Activated T-helper 2 cell treated with anti-CD3 and anti-CD28 coated beads, Interferon-gamma antibody, Interleukin-2, Interleukin-4, amounts not matched to agents 10 μg/mL and 5 μg/mL and 100 μg/mL, durations not matched to agents 14 hours and 24 hours and 36 hours (primary cell): Measurements from ENCODE around the gene KAZN. TPM values are rescaled to one million over a fixed set of nuclear protein-coding genes. Genes with fewer than 3 reads are reported as not detected.

Experiments
- DNase-seq: peaks from one replicate; pipeline ENCODE4 v3.0.0; 2021; ENCODE audit warnings: low spot score
- H3K27ac Mint-ChIP-seq: one replicate; pipeline ENCODE4 v1.8.0; 2021; ENCODE audit warnings: mixed read lengths
- H3K27me3 Mint-ChIP-seq: one replicate; pipeline ENCODE4 v1.8.0; 2021; ENCODE audit warnings: low read depth, mixed read lengths
- H3K36me3 Mint-ChIP-seq: one replicate; pipeline ENCODE4 v1.8.0; 2021; ENCODE audit warnings: low read depth, mixed read lengths
- H3K4me1 Mint-ChIP-seq: one replicate; pipeline ENCODE4 v1.8.0; 2021; ENCODE audit warnings: low read depth, mixed read lengths
- H3K4me3 Mint-ChIP-seq: one replicate; pipeline ENCODE4 v1.8.0; 2021; ENCODE audit warnings: low read depth, mild to moderate bottlenecking, moderate library complexity, mixed read lengths
- H3K9me3 Mint-ChIP-seq: one replicate; pipeline ENCODE4 v1.8.0; 2021; ENCODE audit warnings: mixed read lengths
- intact Hi-C: fragments of 100-400 bp; cut with micrococcal nuclease; formaldehyde crosslinking; loops from one replicate; pipeline ENCODE4 v1.15.1; 2023
- total RNA-seq: library from RNA; stranded (reverse); gene quantifications from 2 replicates; pipeline ENCODE4 v1.2.3, GENCODE V29; 2022

The KAZN gene
- total RNA-seq, 1 donor from 2014 or later = 0.68 TPM

GRCh38 chr1:15075817-15076216, 477.3 kb downstream of the KAZN start:
- H3K27ac Mint-ChIP-seq = no peak overlapping the region
- no peak for DNase-seq
- H3K4me1 Mint-ChIP-seq = no peaks in the 10 kb centered on the region
- no peaks in the 10 kb centered on the region for H3K9me3 Mint-ChIP-seq
- no peaks in the 10 kb centered on the region for H3K36me3 Mint-ChIP-seq
- no peaks in the 10 kb centered on the region for H3K27me3 Mint-ChIP-seq
- intact Hi-C loops = no loop called here
- no peak overlapping the region for H3K4me3 Mint-ChIP-seq

GRCh38 chr1:15076807-15077206, 478.3 kb downstream of the KAZN start:
- no peak overlapping the region for H3K27ac Mint-ChIP-seq
- no peak for DNase-seq
- H3K9me3 Mint-ChIP-seq = no peaks in the 10 kb centered on the region
- no peaks in the 10 kb centered on the region for H3K27me3 Mint-ChIP-seq
- no peak overlapping the region for H3K4me3 Mint-ChIP-seq
- intact Hi-C loops = no loop called here
- H3K36me3 Mint-ChIP-seq = no peaks in the 10 kb centered on the region
- no peaks in the 10 kb centered on the region for H3K4me1 Mint-ChIP-seq

- Mint-ChIP-seq H3K4me3 (no peak overlapping the region), H3K27me3 (no peaks in the 10 kb centered on the region), H3K4me1 (no peaks in the 10 kb centered on the region), H3K9me3 (no peaks in the 10 kb centered on the region), H3K36me3 (no peaks in the 10 kb centered on the region), H3K27ac (no peak overlapping the region)
- no peak for DNase-seq
- intact Hi-C loops = no loop called here
Measured at GRCh38 chr1:15077384-15077783, 478.9 kb downstream of the KAZN start.

- H3K36me3 Mint-ChIP-seq = no peaks in the 10 kb centered on the region
- H3K4me1 Mint-ChIP-seq = no peaks in the 10 kb centered on the region
- H3K27ac Mint-ChIP-seq = no peak overlapping the region
- H3K27me3 Mint-ChIP-seq = peaks cover 1% of the 10 kb centered on the region
- no peak for DNase-seq
- intact Hi-C loops = no loop called here
- H3K4me3 Mint-ChIP-seq = no peak overlapping the region
- H3K9me3 Mint-ChIP-seq = no peaks in the 10 kb centered on the region
Measured at GRCh38 chr1:15080328-15081007, 482.0 kb downstream of the KAZN start.

GRCh38 chr1:15081102-15081501, 482.6 kb downstream of the KAZN start:
- H3K27ac Mint-ChIP-seq = no peak overlapping the region
- H3K9me3 Mint-ChIP-seq = no peaks in the 10 kb centered on the region
- intact Hi-C loops = no loop called here
- H3K4me3 Mint-ChIP-seq = no peak overlapping the region
- H3K36me3 Mint-ChIP-seq = no peaks in the 10 kb centered on the region
- DNase-seq = no peak
- peaks cover 1% of the 10 kb centered on the region for H3K27me3 Mint-ChIP-seq
- no peaks in the 10 kb centered on the region for H3K4me1 Mint-ChIP-seq

- H3K36me3 Mint-ChIP-seq = no peaks in the 10 kb centered on the region
- H3K27me3 Mint-ChIP-seq = peaks cover 1% of the 10 kb centered on the region
- intact Hi-C loops = no loop called here
- no peaks in the 10 kb centered on the region for H3K9me3 Mint-ChIP-seq
- H3K4me3 Mint-ChIP-seq = no peak overlapping the region
- no peaks in the 10 kb centered on the region for H3K4me1 Mint-ChIP-seq
- DNase-seq = no peak
- H3K27ac Mint-ChIP-seq = no peak overlapping the region
Measured at GRCh38 chr1:15083578-15083977, 485.1 kb downstream of the KAZN start.

GRCh38 chr1:15088281-15088971, 489.9 kb downstream of the KAZN start:
- Mint-ChIP-seq H3K27ac (no peak overlapping the region), H3K4me3 (no peak overlapping the region), H3K27me3 (peaks cover 4% of the 10 kb centered on the region), H3K4me1 (no peaks in the 10 kb centered on the region), H3K9me3 (no peaks in the 10 kb centered on the region), H3K36me3 (no peaks in the 10 kb centered on the region)
- no peak for DNase-seq
- intact Hi-C loops = no loop called here

- intact Hi-C loops = no loop called here
- Mint-ChIP-seq H3K4me1 (no peaks in the 10 kb centered on the region), H3K4me3 (no peak overlapping the region), H3K9me3 (no peaks in the 10 kb centered on the region), H3K36me3 (no peaks in the 10 kb centered on the region), H3K27me3 (peaks cover 3% of the 10 kb centered on the region), H3K27ac (no peak overlapping the region)
- no peak for DNase-seq
Measured at GRCh38 chr1:15089258-15089992, 490.9 kb downstream of the KAZN start.

- no peaks in the 10 kb centered on the region for H3K36me3 Mint-ChIP-seq
- intact Hi-C loops = no loop called here
- no peak for DNase-seq
- H3K9me3 Mint-ChIP-seq = no peaks in the 10 kb centered on the region
- no peak overlapping the region for H3K4me3 Mint-ChIP-seq
- H3K27ac Mint-ChIP-seq = no peak overlapping the region
- H3K27me3 Mint-ChIP-seq = peaks cover 3% of the 10 kb centered on the region
- no peaks in the 10 kb centered on the region for H3K4me1 Mint-ChIP-seq
Measured at GRCh38 chr1:15090373-15090772, 491.9 kb downstream of the KAZN start.

- no peaks in the 10 kb centered on the region for H3K36me3 Mint-ChIP-seq
- no peaks in the 10 kb centered on the region for H3K4me1 Mint-ChIP-seq
- DNase-seq = no peak
- peaks cover 3% of the 10 kb centered on the region for H3K27me3 Mint-ChIP-seq
- H3K4me3 Mint-ChIP-seq = no peak overlapping the region
- intact Hi-C loops = no loop called here
- no peak overlapping the region for H3K27ac Mint-ChIP-seq
- no peaks in the 10 kb centered on the region for H3K9me3 Mint-ChIP-seq
Measured at GRCh38 chr1:15094056-15094455, 495.6 kb downstream of the KAZN start.

- intact Hi-C loops = no loop called here
- Mint-ChIP-seq H3K4me3 (no peak overlapping the region), H3K36me3 (no peaks in the 10 kb centered on the region), H3K27me3 (peaks cover 3% of the 10 kb centered on the region), H3K4me1 (no peaks in the 10 kb centered on the region), H3K27ac (no peak overlapping the region), H3K9me3 (no peaks in the 10 kb centered on the region)
- no peak for DNase-seq
Measured at GRCh38 chr1:15094719-15095495, 496.4 kb downstream of the KAZN start.

- H3K36me3 Mint-ChIP-seq = no peaks in the 10 kb centered on the region
- intact Hi-C loops = no loop called here
- no peak overlapping the region for H3K4me3 Mint-ChIP-seq
- H3K9me3 Mint-ChIP-seq = no peaks in the 10 kb centered on the region
- no peak overlapping the region for H3K27ac Mint-ChIP-seq
- H3K27me3 Mint-ChIP-seq = peaks cover 3% of the 10 kb centered on the region
- H3K4me1 Mint-ChIP-seq = no peaks in the 10 kb centered on the region
- DNase-seq = no peak
Measured at GRCh38 chr1:15095496-15095875, 497.0 kb downstream of the KAZN start.
